Lower leg skin (tissue), 4 donors: ENCODE data around the gene CLN6. TPM values are rescaled to one million over a fixed set of nuclear protein-coding genes. Genes with fewer than 3 reads are reported as not detected.

Experiments used
- DNase-seq, 2 donors: peaks; one replicate each; pipeline ENCODE4 v3.0.0-alpha.2; 2019; ENCODE audit warnings: low spot score in 2 of 2
- H3K4me3 ChIP-seq: fragments of 200-600 bp; sonication (generic); 2 replicates; pipeline ENCODE4 v1.5.1; 2017; ENCODE audit warnings: mild to moderate bottlenecking, low read depth; ENCODE audit not compliant: poor library complexity, severe bottlenecking
- POLR2A ChIP-seq, 2 donors: fragments of 450-650 bp; IDR thresholded peaks; one replicate each; pipeline ENCODE4 v1.6.1; 2016 to 2017; ENCODE audit warnings: antibody characterized with exemption in 2 of 2, mild to moderate bottlenecking in 1 of 2, moderate library complexity in 1 of 2
- WGBS, 2 donors: methylation state at CpG; one replicate each; pipeline ENCODE4 v1.1.5; 2018; 5-methylcytosine and 5-hydroxymethylcytosine counted together
- intact Hi-C: fragments of 100-400 bp; cut with DNase I; formaldehyde crosslinking; loops from one replicate; pipeline ENCODE4 v1.15.0; 2023; ENCODE audit warnings: low total_unique reads
- total RNA-seq, 4 donors: library from RNA; depleted of rRNA; stranded (reverse); fragments of >200 nt; gene quantifications; one replicate each; pipeline ENCODE4 v1.1.0, GENCODE V29; 2016
- TF ChIP-seq, protein P1 (sequence below), 3 donors: fragments of 450-650 bp; IDR thresholded peaks; one replicate each; pipeline ENCODE4 v1.5.1; 2016; ENCODE audit warnings: antibody characterized with exemption in 3 of 3, mild to moderate bottlenecking in 3 of 3, moderate library complexity in 2 of 3

The CLN6 gene
- total RNA-seq, 4 donors from 2014 or later, result 9.9 to 22.5 (median 15.1) TPM

DNA sequence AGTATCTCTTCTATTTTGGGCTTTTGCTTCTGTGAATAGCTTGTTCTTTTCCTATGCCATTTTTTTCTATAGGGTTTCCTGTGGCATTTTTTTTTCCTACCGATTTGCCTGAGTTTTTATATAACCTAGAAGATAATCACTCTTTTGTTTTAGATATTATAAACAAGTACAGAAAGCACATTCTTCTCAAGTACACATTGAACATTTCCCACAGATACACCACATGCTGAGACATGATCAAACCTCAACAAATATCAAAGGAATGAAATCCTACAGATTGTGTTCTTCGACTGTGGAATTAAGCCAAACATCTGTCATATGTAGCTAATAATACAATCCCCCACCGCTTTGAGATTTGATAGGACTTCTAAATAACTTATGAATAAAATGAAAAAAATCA, 38.9 kb upstream of the CLN6 start:
- no peak for DNase-seq
- WGBS, 2 donors, result 17 to 22% methylated on average over 3 of the region's 3 CpGs

DNA sequence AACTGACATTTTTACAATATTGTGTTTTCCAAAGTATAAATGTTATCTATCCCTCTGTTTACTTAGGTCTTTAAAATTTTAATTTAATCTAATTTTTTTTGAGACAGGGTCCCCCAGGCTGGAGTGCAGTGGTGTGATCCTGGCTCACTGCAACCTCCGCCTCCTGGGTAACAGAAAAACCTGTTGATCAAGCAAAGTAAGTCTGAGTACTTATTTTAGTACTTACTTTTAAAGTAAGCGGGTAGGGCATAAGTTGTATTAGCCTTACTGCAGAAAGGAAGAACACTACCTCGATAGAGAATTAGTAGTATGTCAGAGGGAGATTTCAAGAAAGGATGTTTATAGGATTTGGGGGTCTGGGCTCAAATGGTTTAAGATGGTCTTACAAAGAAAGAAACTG, 36.1 kb upstream of the CLN6 start:
- DNase-seq, result no peak
- intact Hi-C loops, result no loop called here
- H3K4me3 ChIP-seq, result no peak overlapping the region
- TF ChIP-seq, protein P1, sequence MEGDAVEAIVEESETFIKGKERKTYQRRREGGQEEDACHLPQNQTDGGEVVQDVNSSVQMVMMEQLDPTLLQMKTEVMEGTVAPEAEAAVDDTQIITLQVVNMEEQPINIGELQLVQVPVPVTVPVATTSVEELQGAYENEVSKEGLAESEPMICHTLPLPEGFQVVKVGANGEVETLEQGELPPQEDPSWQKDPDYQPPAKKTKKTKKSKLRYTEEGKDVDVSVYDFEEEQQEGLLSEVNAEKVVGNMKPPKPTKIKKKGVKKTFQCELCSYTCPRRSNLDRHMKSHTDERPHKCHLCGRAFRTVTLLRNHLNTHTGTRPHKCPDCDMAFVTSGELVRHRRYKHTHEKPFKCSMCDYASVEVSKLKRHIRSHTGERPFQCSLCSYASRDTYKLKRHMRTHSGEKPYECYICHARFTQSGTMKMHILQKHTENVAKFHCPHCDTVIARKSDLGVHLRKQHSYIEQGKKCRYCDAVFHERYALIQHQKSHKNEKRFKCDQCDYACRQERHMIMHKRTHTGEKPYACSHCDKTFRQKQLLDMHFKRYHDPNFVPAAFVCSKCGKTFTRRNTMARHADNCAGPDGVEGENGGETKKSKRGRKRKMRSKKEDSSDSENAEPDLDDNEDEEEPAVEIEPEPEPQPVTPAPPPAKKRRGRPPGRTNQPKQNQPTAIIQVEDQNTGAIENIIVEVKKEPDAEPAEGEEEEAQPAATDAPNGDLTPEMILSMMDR (IDR thresholded peaks at IDR 0.05), result no peak
- no peak for TF ChIP-seq POLR2A (IDR thresholded peaks at IDR 0.05)
- WGBS, 2 donors, result 48 to 52% methylated on average over 3 of the region's 3 CpGs

More for the DNA sequence above, 38.9 kb upstream of the CLN6 start:
- no peak for TF ChIP-seq POLR2A (IDR thresholded peaks at IDR 0.05)
- TF ChIP-seq, protein P1 (IDR thresholded peaks at IDR 0.05), result no peak
- intact Hi-C loops, result no loop called here
- H3K4me3 ChIP-seq, result no peak overlapping the region

GRCh38 chr15:68265081-68265480, 35.6 kb upstream of the CLN6 start:
- intact Hi-C loops, result no loop called here
- TF ChIP-seq, protein P1 (IDR thresholded peaks at IDR 0.05), result no peak
- TF ChIP-seq POLR2A (IDR thresholded peaks at IDR 0.05), result no peak
- H3K4me3 ChIP-seq, result no peak overlapping the region
- WGBS, 2 donors, result 45 to 51% methylated on average over 4 of the region's 4 CpGs
- DNase-seq, result no peak

- 35 to 45% methylated on average over 2 of the region's 2 CpGs for WGBS, 2 donors
These were observed 34.8 kb upstream of the CLN6 start for GRCh38 chr15:68264282-68264681.

GRCh38 chr15:68262514-68263356, 33.2 kb upstream of the CLN6 start:
- no peak for DNase-seq
- TF ChIP-seq, protein P1 (IDR thresholded peaks at IDR 0.05), result no peak
- no peak for TF ChIP-seq POLR2A (IDR thresholded peaks at IDR 0.05)
- WGBS, 2 donors, result 53 to 63% methylated on average over 5 of the region's 5 CpGs
- intact Hi-C loops, result no loop called here
- H3K4me3 ChIP-seq, result no peak overlapping the region

More at GRCh38 chr15:68264282-68264681, 34.8 kb upstream of the CLN6 start:
- intact Hi-C loops, result no loop called here
- H3K4me3 ChIP-seq, result no peak overlapping the region
- TF ChIP-seq, protein P1 (IDR thresholded peaks at IDR 0.05), result no peak
- no peak for TF ChIP-seq POLR2A (IDR thresholded peaks at IDR 0.05)
- DNase-seq, result no peak
